ENCODE data around the gene CAPN15.
"Not testable (repeated sequence)": the region's sequence is repeated elsewhere in the genome, so short reads cannot be mapped to it uniquely, and the experiment has no call there.

CAPN15 gene

GRCh38 chr16:527015-527903, at the start of gene CAPN15:
Gene CAPN15, plus strand, starts transcription at chr16:527712. Its CDS starts 19,127 bp downstream, at chr16:546839.
- H3K4me3 ChIP-seq (ENCODE audit: low read depth, low read length): peak within 1 kb of the TSS; percentile 72
- in situ Hi-C loops (cut with HindIII; ENCODE audit: low sequenced_read_pairs): no loop called here
- no peak for TF ChIP-seq CTCF (IDR thresholded peaks at IDR 0.05; ENCODE audit: low read depth, low read length)
- peak; percentile 88 for DNase-seq (ENCODE audit: low read depth, low spot score)

- H3K4me3 ChIP-seq (ENCODE audit: low read depth, low read length); DNase-seq (ENCODE audit: low read depth, low spot score); in situ Hi-C loops (cut with HindIII; ENCODE audit: low sequenced_read_pairs): not testable (repeated sequence)
These were observed 49.2 kb upstream of the CAPN15 start for GRCh38 chr16:478287-478686.

GRCh38 chr16:482468-483185, 44.9 kb upstream of the CAPN15 start:
- H3K4me3 ChIP-seq (ENCODE audit: low read depth, low read length): no peak overlapping the region
- in situ Hi-C loops (cut with HindIII; ENCODE audit: low sequenced_read_pairs): no loop called here
- no peak for TF ChIP-seq CTCF (IDR thresholded peaks at IDR 0.05; ENCODE audit: low read depth, low read length)
- no peak for DNase-seq (ENCODE audit: low read depth, low spot score)

- in situ Hi-C loops (cut with HindIII; ENCODE audit: low sequenced_read_pairs): no loop called here
- no peak overlapping the region for H3K4me3 ChIP-seq (ENCODE audit: low read depth, low read length)
- TF ChIP-seq CTCF (IDR thresholded peaks at IDR 0.05; ENCODE audit: low read depth, low read length): no peak
- DNase-seq (ENCODE audit: low read depth, low spot score): no peak
These were observed 44.0 kb upstream of the CAPN15 start for GRCh38 chr16:483341-484075.

GRCh38 chr16:489606-490005, 37.9 kb upstream of the CAPN15 start:
- TF ChIP-seq CTCF (IDR thresholded peaks at IDR 0.05; ENCODE audit: low read depth, low read length): no peak
- in situ Hi-C loops (cut with HindIII; ENCODE audit: low sequenced_read_pairs): no loop called here
- no peak overlapping the region for H3K4me3 ChIP-seq (ENCODE audit: low read depth, low read length)
- no peak for DNase-seq (ENCODE audit: low read depth, low spot score)

GRCh38 chr16:490768-491167, 36.7 kb upstream of the CAPN15 start:
- in situ Hi-C loops (cut with HindIII; ENCODE audit: low sequenced_read_pairs): no loop called here
- DNase-seq (ENCODE audit: low read depth, low spot score): no peak
- no peak overlapping the region for H3K4me3 ChIP-seq (ENCODE audit: low read depth, low read length)
- TF ChIP-seq CTCF (IDR thresholded peaks at IDR 0.05; ENCODE audit: low read depth, low read length): no peak
